Neural crest cell (in vitro differentiated cells): ENCODE results near the gene FLAD1. TPM values are rescaled to one million over a fixed set of nuclear protein-coding genes. Genes with fewer than 3 reads are reported as not detected.

Experiments
- DNase-seq: peaks from one replicate; pipeline ENCODE4 v3.0.0; 2021; ENCODE audit warnings: low read depth, mixed read lengths, low spot score
- H3K27ac Mint-ChIP-seq: one replicate; pipeline ENCODE4 v1.8.0; 2021; ENCODE audit warnings: mild to moderate bottlenecking, mixed read lengths; ENCODE audit not compliant: unreplicated experiment
- H3K27me3 Mint-ChIP-seq: 2 replicates; pipeline ENCODE4 v1.8.0; 2021; ENCODE audit warnings: low read depth, mild to moderate bottlenecking, mixed read lengths
- H3K36me3 Mint-ChIP-seq: 2 replicates; pipeline ENCODE4 v1.8.0; 2021; ENCODE audit warnings: low read depth, mild to moderate bottlenecking, mixed read lengths
- H3K4me1 Mint-ChIP-seq: 2 replicates; pipeline ENCODE4 v1.8.0; 2021; ENCODE audit warnings: mixed read lengths
- H3K4me3 Mint-ChIP-seq: one replicate; pipeline ENCODE4 v1.8.0; 2021; ENCODE audit warnings: mild to moderate bottlenecking, mixed read lengths
- H3K9me3 Mint-ChIP-seq: 2 replicates; pipeline ENCODE4 v1.8.0; 2021; ENCODE audit warnings: mixed read lengths
- CTCF ChIP-seq: fragments of 200-600 bp; sonication (generic); conservative IDR thresholded peaks from 2 replicates; pipeline ENCODE4 v1.5.0; 2021; ENCODE audit warnings: antibody characterized with exemption, mild to moderate bottlenecking
- total RNA-seq: library from RNA; stranded (reverse); gene quantifications from 2 replicates; pipeline ENCODE4 v1.2.1, GENCODE V29; 2021

Gene FLAD1
- total RNA-seq, 1 donor from 2014 or later = 76.3 TPM

GRCh38 chr1:155004352-155005075, 21.4 kb downstream of the FLAD1 start:
- H3K9me3 Mint-ChIP-seq = no peaks in the 10 kb centered on the region
- DNase-seq = no peak
- no peaks in the 10 kb centered on the region for H3K36me3 Mint-ChIP-seq
- no peaks in the 10 kb centered on the region for H3K27me3 Mint-ChIP-seq
- no peak for TF ChIP-seq CTCF
- H3K4me3 Mint-ChIP-seq = peak overlapping the region; percentile 87
- H3K4me1 Mint-ChIP-seq = peaks cover 31% of the 10 kb centered on the region
- H3K27ac Mint-ChIP-seq = peak overlapping the region; percentile 67

DNA sequence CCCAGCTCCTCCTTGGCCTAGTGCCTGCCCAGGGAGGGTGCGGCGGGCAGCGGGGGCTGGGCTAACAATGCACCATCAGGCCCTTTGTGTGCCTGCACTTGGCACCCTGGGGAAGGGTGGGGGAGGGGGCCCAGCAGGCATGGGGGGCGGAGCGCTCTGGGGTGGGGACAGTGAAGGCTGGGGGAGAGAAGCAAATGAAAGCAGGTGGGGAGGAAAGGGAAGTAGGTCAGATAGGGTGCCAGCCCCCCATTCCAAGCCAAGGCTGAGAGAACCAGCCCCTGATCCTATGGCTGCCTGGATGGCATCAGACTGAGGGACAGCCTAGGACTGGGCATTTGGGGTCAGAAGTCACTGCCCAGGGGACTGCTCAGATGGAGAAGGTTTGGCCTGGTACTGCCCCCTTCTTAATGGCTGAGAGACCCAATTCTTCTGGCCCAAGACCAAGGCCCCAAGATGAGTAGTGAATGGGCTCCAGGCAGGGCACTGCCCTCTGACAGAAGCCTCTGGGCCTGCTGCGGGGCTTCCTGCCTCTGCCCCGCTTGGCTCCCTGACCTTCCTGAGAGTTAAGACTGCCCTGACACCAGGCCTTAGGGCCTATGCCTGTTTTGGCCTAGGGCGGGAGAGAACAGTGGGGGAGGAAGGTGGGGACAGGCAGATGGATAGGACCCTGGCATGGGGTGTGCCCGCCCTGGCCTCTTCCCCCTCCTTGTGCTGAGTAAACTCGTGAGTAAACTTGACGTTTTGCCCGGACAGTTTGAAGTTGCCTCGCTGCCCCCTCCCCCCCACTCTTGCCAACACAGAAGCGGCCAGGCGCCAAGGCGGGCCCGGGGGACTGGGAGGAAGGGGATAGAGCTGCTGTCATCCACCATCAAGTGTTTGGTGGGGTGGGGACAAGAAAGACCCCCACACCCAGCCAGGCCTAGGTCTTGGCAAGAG, 22.2 kb downstream of the FLAD1 start:
- Mint-ChIP-seq H3K36me3 (no peaks in the 10 kb centered on the region), H3K27ac (no peak overlapping the region)

GRCh38 chr1:155006601-155007101, 23.5 kb downstream of the FLAD1 start:
- Mint-ChIP-seq H3K27me3 (no peaks in the 10 kb centered on the region), H3K4me3 (peak overlapping the region; percentile 79), H3K27ac (no peak overlapping the region), H3K4me1 (peaks cover 23% of the 10 kb centered on the region), H3K9me3 (no peaks in the 10 kb centered on the region), H3K36me3 (no peaks in the 10 kb centered on the region)
- DNase-seq = no peak
- TF ChIP-seq CTCF = no peak

More for the DNA sequence above, 22.2 kb downstream of the FLAD1 start:
- TF ChIP-seq CTCF = no peak
- Mint-ChIP-seq H3K27me3 (no peaks in the 10 kb centered on the region), H3K4me3 (peak overlapping the region; percentile 49), H3K4me1 (peaks cover 23% of the 10 kb centered on the region), H3K9me3 (no peaks in the 10 kb centered on the region)
- DNase-seq = no peak

GRCh38 chr1:155007251-155007828, 24.2 kb downstream of the FLAD1 start:
- no peak for TF ChIP-seq CTCF
- H3K4me1 Mint-ChIP-seq = peaks cover 24% of the 10 kb centered on the region

More at GRCh38 chr1:155007251-155007828, 24.2 kb downstream of the FLAD1 start:
- Mint-ChIP-seq H3K4me3 (peak overlapping the region; percentile 79), H3K9me3 (no peaks in the 10 kb centered on the region), H3K36me3 (no peaks in the 10 kb centered on the region), H3K27ac (no peak overlapping the region), H3K27me3 (no peaks in the 10 kb centered on the region)
- no peak for DNase-seq
